HUES64 (cell line): ENCODE measurements around the gene ELOVL5.

Source experiments
- H3K27ac ChIP-seq: 2 replicates; pipeline ENCODE4 v1.7.0; 2013; ENCODE audit warnings: low read depth, low read length, inconsistent platforms
- H3K27me3 ChIP-seq: 2 replicates; pipeline ENCODE4 v1.6.1; 2013; ENCODE audit warnings: mild to moderate bottlenecking, low read length; ENCODE audit not compliant: insufficient read depth
- H3K36me3 ChIP-seq: 2 replicates; pipeline ENCODE4 v1.6.1; 2013; ENCODE audit warnings: mild to moderate bottlenecking, low read length; ENCODE audit not compliant: insufficient read depth
- H3K4me1 ChIP-seq: 2 replicates; pipeline ENCODE4 v1.6.1; 2013; ENCODE audit warnings: mild to moderate bottlenecking, low read length, moderate library complexity; ENCODE audit not compliant: insufficient read depth
- H3K4me3 ChIP-seq: 2 replicates; pipeline ENCODE4 v1.5.1; 2013; ENCODE audit warnings: mild to moderate bottlenecking, low read length, moderate library complexity
- H3K9ac ChIP-seq: 2 replicates; pipeline ENCODE4 v1.6.1; 2013; ENCODE audit warnings: mild to moderate bottlenecking, low read depth, low read length
- H3K9me3 ChIP-seq: 2 replicates; pipeline ENCODE4 v1.6.1; 2013; ENCODE audit warnings: low read depth, low read length; ENCODE audit not compliant: insufficient read depth
- WGBS: fragments of 150-250, 120-280 bp; methylation state at CpG from one replicate; pipeline ENCODE4 v1.1.7; 2013; ENCODE audit warnings: missing lambda C conversion rate; 5-methylcytosine and 5-hydroxymethylcytosine counted together

ELOVL5 gene

GRCh38 chr6:53236241-53236640 lies 112.5 kb downstream of the ELOVL5 start:
- Histone ChIP-seq H3K36me3 (no peaks in the 10 kb centered on the region), H3K27me3 (no peaks in the 10 kb centered on the region), H3K4me3 (no peak overlapping the region), H3K9ac (no peak overlapping the region), H3K27ac (no peak overlapping the region), H3K9me3 (no peaks in the 10 kb centered on the region), H3K4me1 (no peaks in the 10 kb centered on the region)
- WGBS, result 83% methylated on average over 3 of the region's 3 CpGs

GRCh38 chr6:53235508-53235907 lies 113.2 kb downstream of the ELOVL5 start:
- 95% methylated on average over 5 of the region's 5 CpGs for WGBS
- Histone ChIP-seq H3K4me1 (no peaks in the 10 kb centered on the region), H3K36me3 (no peaks in the 10 kb centered on the region), H3K27me3 (no peaks in the 10 kb centered on the region), H3K9ac (no peak overlapping the region), H3K9me3 (no peaks in the 10 kb centered on the region), H3K4me3 (no peak overlapping the region), H3K27ac (no peak overlapping the region)

GRCh38 chr6:53233309-53233708 lies 115.4 kb downstream of the ELOVL5 start:
- WGBS, result 100% methylated on average over 3 of the region's 4 CpGs
- no peaks in the 10 kb centered on the region for H3K4me1 ChIP-seq

GRCh38 chr6:53230775-53231467 lies 117.8 kb downstream of the ELOVL5 start:
- WGBS, result 93% methylated on average over 10 of the region's 10 CpGs
- H3K27ac ChIP-seq, result no peak overlapping the region
- no peak overlapping the region for H3K9ac ChIP-seq
- no peaks in the 10 kb centered on the region for H3K4me1 ChIP-seq
- H3K36me3 ChIP-seq, result no peaks in the 10 kb centered on the region
- H3K9me3 ChIP-seq, result no peaks in the 10 kb centered on the region
- H3K27me3 ChIP-seq, result no peaks in the 10 kb centered on the region
- no peak overlapping the region for H3K4me3 ChIP-seq

More at GRCh38 chr6:53233309-53233708, 115.4 kb downstream of the ELOVL5 start:
- no peak overlapping the region for H3K9ac ChIP-seq
- H3K36me3 ChIP-seq, result no peaks in the 10 kb centered on the region
- H3K4me3 ChIP-seq, result no peak overlapping the region
- H3K27me3 ChIP-seq, result no peaks in the 10 kb centered on the region
- no peak overlapping the region for H3K27ac ChIP-seq
- no peaks in the 10 kb centered on the region for H3K9me3 ChIP-seq

- H3K27me3 ChIP-seq, result no peaks in the 10 kb centered on the region
- H3K9me3 ChIP-seq, result no peaks in the 10 kb centered on the region
- no peak overlapping the region for H3K9ac ChIP-seq
- H3K4me3 ChIP-seq, result no peak overlapping the region
- 95% methylated on average over 3 of the region's 3 CpGs for WGBS
- no peak overlapping the region for H3K27ac ChIP-seq
- no peaks in the 10 kb centered on the region for H3K36me3 ChIP-seq
- H3K4me1 ChIP-seq, result no peaks in the 10 kb centered on the region
These were observed 120.9 kb downstream of the ELOVL5 start for GRCh38 chr6:53227847-53228246.

- H3K36me3 ChIP-seq, result no peaks in the 10 kb centered on the region
- no peak overlapping the region for H3K9ac ChIP-seq
- no peaks in the 10 kb centered on the region for H3K4me1 ChIP-seq
- no peaks in the 10 kb centered on the region for H3K27me3 ChIP-seq
- H3K9me3 ChIP-seq, result no peaks in the 10 kb centered on the region
- no peak overlapping the region for H3K27ac ChIP-seq
- H3K4me3 ChIP-seq, result no peak overlapping the region
These were observed 128.1 kb downstream of the ELOVL5 start for GRCh38 chr6:53220605-53221004.
